ENCODE data around the gene RUFY1. TPM values are rescaled to one million over a fixed set of nuclear protein-coding genes. Genes with fewer than 3 reads are reported as not detected.

Gene RUFY1
- total and polyA plus RNA-seq, 2 experiments from 2014 or later = 25.1 to 33.6 TPM

GRCh38 chr5:179558932-179559283, 8.6 kb downstream of the RUFY1 start:
- Histone ChIP-seq H3K27ac (peak overlapping the region; percentile 81), H3K4me1 (ENCODE audit: low read depth) (no peaks in the 10 kb centered on the region), H3K9me3 (ENCODE audit: low read depth) (no peaks in the 10 kb centered on the region), H3K36me3 (peaks cover 16% of the 10 kb centered on the region), H3K4me3 (peak overlapping the region; percentile 40), H3K27me3 (no peaks in the 10 kb centered on the region)
- DNase-seq (ENCODE audit: low read depth in 1 of 2, low spot score in 1 of 2) = peak; percentile 38 to 52
- no peak for TF ChIP-seq CTCF (IDR thresholded peaks at IDR 0.05; ENCODE audit: low read depth, low read length)

- no peaks in the 10 kb centered on the region for H3K27me3 ChIP-seq
- peak overlapping the region; percentile 41 for H3K4me3 ChIP-seq
- peak overlapping the region; percentile 81 for H3K27ac ChIP-seq
- peaks cover 16% of the 10 kb centered on the region for H3K36me3 ChIP-seq
- no peak for TF ChIP-seq CTCF (IDR thresholded peaks at IDR 0.05; ENCODE audit: low read depth, low read length)
- H3K4me1 ChIP-seq (ENCODE audit: low read depth) = no peaks in the 10 kb centered on the region
- H3K9me3 ChIP-seq (ENCODE audit: low read depth) = no peaks in the 10 kb centered on the region
- peak; percentile 95 to 99 for DNase-seq (ENCODE audit: low read depth in 1 of 2, low spot score in 1 of 2)
These were observed 9.2 kb downstream of the RUFY1 start for GRCh38 chr5:179559284-179560252.

GRCh38 chr5:179564526-179564925, 14.2 kb downstream of the RUFY1 start:
- Histone ChIP-seq H3K27ac (no peak overlapping the region), H3K9me3 (ENCODE audit: low read depth) (no peaks in the 10 kb centered on the region), H3K36me3 (peaks cover 37% of the 10 kb centered on the region), H3K4me3 (no peak overlapping the region), H3K27me3 (no peaks in the 10 kb centered on the region), H3K4me1 (ENCODE audit: low read depth) (no peaks in the 10 kb centered on the region)
- TF ChIP-seq CTCF (IDR thresholded peaks at IDR 0.05; ENCODE audit: low read depth, low read length) = no peak
- no peak for DNase-seq (ENCODE audit: low read depth in 1 of 2, low spot score in 1 of 2)

- Histone ChIP-seq H3K36me3 (peaks cover 37% of the 10 kb centered on the region), H3K27ac (no peak overlapping the region), H3K4me1 (ENCODE audit: low read depth) (no peaks in the 10 kb centered on the region), H3K27me3 (no peaks in the 10 kb centered on the region), H3K4me3 (no peak overlapping the region), H3K9me3 (ENCODE audit: low read depth) (no peaks in the 10 kb centered on the region)
- no peak for TF ChIP-seq CTCF (IDR thresholded peaks at IDR 0.05; ENCODE audit: low read depth, low read length)
- DNase-seq (ENCODE audit: low read depth in 1 of 2, low spot score in 1 of 2) = peak in 1 of 2 donors; percentile 25
These were observed 18.4 kb downstream of the RUFY1 start for GRCh38 chr5:179568721-179569120.

- Histone ChIP-seq H3K36me3 (peaks cover 46% of the 10 kb centered on the region), H3K4me1 (ENCODE audit: low read depth) (no peaks in the 10 kb centered on the region), H3K4me3 (no peak overlapping the region), H3K27ac (no peak overlapping the region), H3K9me3 (ENCODE audit: low read depth) (no peaks in the 10 kb centered on the region), H3K27me3 (no peaks in the 10 kb centered on the region)
- no peak for TF ChIP-seq CTCF (IDR thresholded peaks at IDR 0.05; ENCODE audit: low read depth, low read length)
- no peak for DNase-seq (ENCODE audit: low read depth in 1 of 2, low spot score in 1 of 2)
These were observed 22.0 kb downstream of the RUFY1 start for GRCh38 chr5:179572386-179572785.

All from cardiac muscle cell (in vitro differentiated cells and primary cell).